GM12878 (cell line): ENCODE measurements around the gene GHRL. TPM values are rescaled to one million over a fixed set of nuclear protein-coding genes. Genes with fewer than 3 reads are reported as not detected.

Experiments
- ATAC-seq: fragments of 200-7000 bp; cut with Tn5 transposase; 3 replicates; pipeline ENCODE4 v1.9.1; 2020; ENCODE audit warnings: mild to moderate bottlenecking, moderate library complexity
- BruUV-seq: library from RNA; stranded (reverse); fragments of 400-500 nt; replicated peaks from 2 replicates; lab custom pipeline; 2021; lab: Mats Ljungman, UMichigan
- CTCF ChIA-PET: fragments of 300-600 bp; sonication (Branson Sonifier 250); formaldehyde crosslinking; extraction: SDS; loops from one replicate; lab custom pipeline; 2021; ENCODE audit warnings: inconsistent platforms; lab: Yijun Ruan, JAX
- POLR2A ChIA-PET: fragments of 350-600 bp; formaldehyde crosslinking; extraction: SDS; loops from one replicate; lab custom pipeline; 2021; ENCODE audit warnings: inconsistent platforms; lab: Charles Lee
- RAD21 ChIA-PET: fragments of 300-600 bp; sonication (Branson Sonifier 250); formaldehyde crosslinking; loops from one replicate; lab custom pipeline; 2023; ENCODE audit warnings: antibody characterized with exemption; ENCODE audit not compliant: unreplicated experiment; lab: Charles Lee
- SMC1A ChIA-PET: fragments of 300-600 bp; sonication (Branson Sonifier 250); formaldehyde crosslinking; loops from one replicate; lab custom pipeline; 2023; ENCODE audit not compliant: unreplicated experiment, uncharacterized antibody; lab: Charles Lee
- DNase-seq: peaks from one replicate; pipeline ENCODE4 v3.0.0-alpha.2; 2011; ENCODE audit warnings: low read depth, low spot score
- FAIRE-seq: peaks from 3 replicates; lab custom pipeline; 2011; peaks lifted over from hg19 to GRCh38; lab: Jason Lieb, UNC
- H2AFZ ChIP-seq: 2 replicates; pipeline ENCODE4 v1.6.0; 2011; ENCODE audit warnings: low read depth, low read length, control low read depth; ENCODE audit not compliant: control insufficient read depth
- H3K27ac ChIP-seq: 2 replicates; pipeline ENCODE4 v1.5.1; 2011; ENCODE audit warnings: control low read depth; ENCODE audit not compliant: control insufficient read depth, insufficient read depth
- H3K27me3 ChIP-seq, 2 experiments: replicated peaks in 1 of 2; 2 replicates each; pipeline versions ENCODE4 v1.6.0 to v1.6.1; 2011; ENCODE audit warnings: low read length in 1 of 2; ENCODE audit not compliant: control insufficient read depth in 2 of 2, insufficient read depth in 2 of 2
- H3K36me3 ChIP-seq, 2 experiments: 2 replicates each; pipeline ENCODE4 v1.5.1; 2011; ENCODE audit warnings: low read length in 1 of 2; ENCODE audit not compliant: control insufficient read depth in 2 of 2, insufficient read depth in 2 of 2
- H3K4me1 ChIP-seq: 2 replicates; pipeline ENCODE4 v1.6.1; 2011; ENCODE audit warnings: mild to moderate bottlenecking, low read length, moderate library complexity, mixed read lengths; ENCODE audit not compliant: control insufficient read depth, insufficient read depth
- H3K4me2 ChIP-seq: 2 replicates; pipeline ENCODE4 v1.6.0; 2011; ENCODE audit warnings: control low read depth; ENCODE audit not compliant: control insufficient read depth, insufficient read depth
- H3K4me3 ChIP-seq: fragments of 200-600 bp; sonication (generic); 2 replicates; pipeline ENCODE4 v1.5.1; 2016
- H3K79me2 ChIP-seq: 2 replicates; pipeline ENCODE4 v1.6.0; 2011; ENCODE audit warnings: low read length; ENCODE audit not compliant: control insufficient read depth, insufficient read depth
- H3K9ac ChIP-seq: 2 replicates; pipeline ENCODE4 v1.8.0; 2011; ENCODE audit warnings: low read length, control low read depth, mixed read lengths; ENCODE audit not compliant: control insufficient read depth, insufficient read depth
- H3K9me3 ChIP-seq: replicated peaks from 3 replicates; pipeline ENCODE4 v1.5.1; 2011; ENCODE audit warnings: mild to moderate bottlenecking, low read length; ENCODE audit not compliant: control insufficient read depth, insufficient read depth
- H4K20me1 ChIP-seq: 2 replicates; pipeline ENCODE4 v1.6.0; 2011; ENCODE audit not compliant: control insufficient read depth, insufficient read depth
- POLR2A ChIP-seq: IDR thresholded peaks from 2 replicates; pipeline ENCODE4 v1.6.1; 2011; ENCODE audit warnings: low read depth, mild to moderate bottlenecking, low read length
- ZNF207 ChIP-seq: fragments of 450-650 bp; IDR thresholded peaks from 2 replicates; pipeline ENCODE4 v1.6.1; 2014; ENCODE audit warnings: antibody characterized with exemption, mild to moderate bottlenecking, borderline replicate concordance
- ZNF592 ChIP-seq: fragments of 450-650 bp; IDR thresholded peaks from 2 replicates; pipeline ENCODE4 v1.6.1; 2017; ENCODE audit warnings: mild to moderate bottlenecking, moderate library complexity
- WGBS: methylation state at CpG from one replicate; pipeline ENCODE4 v1.1.6; 2016; ENCODE audit warnings: low lambda C conversion rate; ENCODE audit not compliant: insufficient replicate concordance, insufficient coverage; ENCODE audit errors: missing lambda C conversion rate; 5-methylcytosine and 5-hydroxymethylcytosine counted together
- in situ Hi-C: fragments of 300-500 bp; cut with MboI; formaldehyde crosslinking; loops from 9 replicates; pipeline ENCODE4 v1.14.3; 2018; ENCODE audit warnings: mixed read lengths
- intact Hi-C: fragments of 100-400 bp; cut with micrococcal nuclease; formaldehyde crosslinking; loops from one replicate; pipeline ENCODE4 v1.14.2; 2022; ENCODE audit not compliant: unreplicated experiment
- polyA plus RNA-seq, 11 experiments: library from polyadenylated mRNA; depleted of rRNA in 4 of 11; unstranded in 6 of 11; stranded (reverse) in 5 of 11; fragments of >200 nt; fragmentation: Nextera tagmentation in 4 of 11; fragmentation: Illumina TruSeq in 1 of 11; extraction: Ambion mirVana in 4 of 11; extraction: Trizol in 1 of 11; gene quantifications; 1 replicate in 1 of 11; 2 replicates in 10 of 11; pipeline versions ENCODE4 v1.2.1 to v1.2.3, GENCODE V29; 2011 to 2016; ENCODE audit warnings: inconsistent platforms in 2 of 11, missing spikeins in 2 of 11, low read depth in 1 of 11
- total RNA-seq, 4 experiments: library from RNA; depleted of rRNA in 3 of 4; stranded (reverse); fragments of >200 nt in 3 of 4; fragmentation: Illumina TruSeq in 1 of 4; extraction: Trizol in 1 of 4; gene quantifications; 2 replicates each; pipeline versions ENCODE4 v1.2.1 to v1.2.3, GENCODE V29; 2013 to 2021

The GHRL gene
- total and polyA plus RNA-seq, 10 of the 15 experiments (the other 5 are each of a cell fraction or from before 2014, with no cell fraction given): 0.35 to 2.2 (median 0.88) TPM

GRCh38 chr3:10290481-10291176 lies 2.1 kb downstream of the GHRL start:
- BruUV-seq: no TSS peak
- no peak overlapping the region for H3K4me2 ChIP-seq
- FAIRE-seq: no peak
- no peak overlapping the region for H3K4me3 ChIP-seq
- in situ Hi-C loops: no loop called here
- POLR2A ChIA-PET: no interaction called here
- TF ChIP-seq ZNF207 (no peak), POLR2A (peak; percentile 59), ZNF592 (no peak)
- TF ChIP-seq, all 136 proteins: peak for 1
- Histone ChIP-seq H3K27me3 (no peaks in the 10 kb centered on the region), H3K4me1 (peaks cover 5% of the 10 kb centered on the region; the same call in 1 of the 2 replicates), H4K20me1 (no peaks in the 10 kb centered on the region; the same call in 1 of the 2 replicates), H3K9me3 (no peaks in the 10 kb centered on the region), H3K9ac (no peak overlapping the region), H3K27ac (no peak overlapping the region), H3K36me3 (peaks cover 8 to 10% of the 10 kb centered on the region in 2 experiments), H2AFZ (no peak overlapping the region), H3K79me2 (no peaks in the 10 kb centered on the region; the same call in none of the 2 replicates)
- ChIA-PET RAD21 (interaction anchor here (1.4 kb wide), 1 partner anchor 30 kb away, joined by 3 read pairs; the partner anchor contains the start of gene SEC13), CTCF (interaction anchor here (0.7 to 1.4 kb wide), 2 partner anchors 67 to 359 kb away, joined by 3 read pairs; no protein-coding TSS in a partner anchor), SMC1A (interaction anchor here (1.0 kb wide), 1 partner anchor 11 kb away, joined by 3 read pairs; no protein-coding TSS in a partner anchor)
- DNase-seq: no peak
- intact Hi-C loops: no loop called here
- WGBS: 97% methylated on average over 18 of the region's 18 CpGs
- ATAC-seq: no peak
